ENCODE results near the gene CCDC17. TPM values are rescaled to one million over a fixed set of nuclear protein-coding genes. Genes with fewer than 3 reads are reported as not detected.
"Not testable (repeated sequence)": the region's sequence is repeated elsewhere in the genome, so short reads cannot be mapped to it uniquely, and the experiment has no call there.

The CCDC17 gene
- total RNA-seq, 4 donors from 2014 or later, result 1.3 to 3.3 (median 3.2) TPM; not detected in 1

GRCh38 chr1:45608175-45609156 is 15.4 kb downstream of the CCDC17 start:
- H3K27me3 ChIP-seq, result no peaks in the 10 kb centered on the region
- no peak for TF ChIP-seq POLR2A (IDR thresholded peaks at IDR 0.05)
- TF ChIP-seq, protein P1, sequence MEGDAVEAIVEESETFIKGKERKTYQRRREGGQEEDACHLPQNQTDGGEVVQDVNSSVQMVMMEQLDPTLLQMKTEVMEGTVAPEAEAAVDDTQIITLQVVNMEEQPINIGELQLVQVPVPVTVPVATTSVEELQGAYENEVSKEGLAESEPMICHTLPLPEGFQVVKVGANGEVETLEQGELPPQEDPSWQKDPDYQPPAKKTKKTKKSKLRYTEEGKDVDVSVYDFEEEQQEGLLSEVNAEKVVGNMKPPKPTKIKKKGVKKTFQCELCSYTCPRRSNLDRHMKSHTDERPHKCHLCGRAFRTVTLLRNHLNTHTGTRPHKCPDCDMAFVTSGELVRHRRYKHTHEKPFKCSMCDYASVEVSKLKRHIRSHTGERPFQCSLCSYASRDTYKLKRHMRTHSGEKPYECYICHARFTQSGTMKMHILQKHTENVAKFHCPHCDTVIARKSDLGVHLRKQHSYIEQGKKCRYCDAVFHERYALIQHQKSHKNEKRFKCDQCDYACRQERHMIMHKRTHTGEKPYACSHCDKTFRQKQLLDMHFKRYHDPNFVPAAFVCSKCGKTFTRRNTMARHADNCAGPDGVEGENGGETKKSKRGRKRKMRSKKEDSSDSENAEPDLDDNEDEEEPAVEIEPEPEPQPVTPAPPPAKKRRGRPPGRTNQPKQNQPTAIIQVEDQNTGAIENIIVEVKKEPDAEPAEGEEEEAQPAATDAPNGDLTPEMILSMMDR (IDR thresholded peaks at IDR 0.05), result no peak
- H3K9me3 ChIP-seq, result no peaks in the 10 kb centered on the region
- no peak for DNase-seq
- no peaks in the 10 kb centered on the region for H3K36me3 ChIP-seq
- intact Hi-C loops (cut with DNase I; ENCODE audit: low total_unique reads), result no loop called here
- H3K4me1 ChIP-seq, result no peaks in the 10 kb centered on the region
- H3K27ac ChIP-seq, result no peak overlapping the region
- H3K4me3 ChIP-seq, result no peak overlapping the region

DNA sequence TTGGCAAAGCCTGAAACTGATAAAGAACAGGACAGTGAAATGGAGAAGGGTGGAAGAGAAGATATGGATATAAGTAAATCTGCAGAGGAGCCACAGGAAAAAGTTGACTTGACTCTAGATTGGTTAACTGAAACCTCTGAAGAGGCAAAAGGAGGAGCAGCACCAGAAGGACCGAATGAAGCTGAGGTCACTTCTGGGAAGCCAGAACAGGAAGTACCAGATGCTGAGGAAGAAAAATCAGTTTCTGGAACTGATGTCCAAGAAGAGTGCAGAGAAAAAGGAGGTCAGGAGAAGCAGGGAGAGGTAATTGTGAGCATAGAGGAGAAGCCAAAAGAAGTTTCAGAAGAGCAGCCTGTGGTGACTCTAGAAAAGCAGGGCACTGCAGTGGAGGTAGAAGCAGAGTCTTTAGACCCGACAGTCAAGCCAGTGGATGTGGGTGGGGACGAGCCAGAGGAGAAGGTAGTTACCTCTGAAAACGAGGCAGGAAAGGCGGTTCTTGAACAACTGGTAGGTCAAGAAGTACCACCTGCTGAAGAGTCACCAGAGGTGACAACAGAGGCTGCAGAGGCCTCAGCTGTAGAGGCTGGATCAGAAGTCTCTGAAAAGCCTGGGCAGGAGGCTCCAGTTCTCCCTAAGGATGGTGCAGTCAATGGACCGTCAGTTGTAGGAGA is 16.3 kb downstream of the CCDC17 start:
- intact Hi-C loops (cut with DNase I; ENCODE audit: low total_unique reads), result no loop called here
- Histone ChIP-seq H3K4me1 (no peaks in the 10 kb centered on the region), H3K9me3 (no peaks in the 10 kb centered on the region), H3K36me3 (no peaks in the 10 kb centered on the region), H3K4me3 (no peak overlapping the region), H3K27ac (no peak overlapping the region), H3K27me3 (no peaks in the 10 kb centered on the region)
- no peak for DNase-seq
- TF ChIP-seq POLR2A (IDR thresholded peaks at IDR 0.05), result no peak
- TF ChIP-seq, protein P1 (IDR thresholded peaks at IDR 0.05), result no peak

GRCh38 chr1:45604239-45604638 is 19.6 kb downstream of the CCDC17 start:
- no peaks in the 10 kb centered on the region for H3K9me3 ChIP-seq
- H3K4me3 ChIP-seq, result no peak overlapping the region
- intact Hi-C loops (cut with DNase I; ENCODE audit: low total_unique reads), result no loop called here
- no peaks in the 10 kb centered on the region for H3K4me1 ChIP-seq
- no peaks in the 10 kb centered on the region for H3K36me3 ChIP-seq
- H3K27me3 ChIP-seq, result no peaks in the 10 kb centered on the region
- no peak for DNase-seq
- no peak for TF ChIP-seq POLR2A (IDR thresholded peaks at IDR 0.05)
- TF ChIP-seq, protein P1 (IDR thresholded peaks at IDR 0.05), result no peak
- H3K27ac ChIP-seq, result no peak overlapping the region

DNA sequence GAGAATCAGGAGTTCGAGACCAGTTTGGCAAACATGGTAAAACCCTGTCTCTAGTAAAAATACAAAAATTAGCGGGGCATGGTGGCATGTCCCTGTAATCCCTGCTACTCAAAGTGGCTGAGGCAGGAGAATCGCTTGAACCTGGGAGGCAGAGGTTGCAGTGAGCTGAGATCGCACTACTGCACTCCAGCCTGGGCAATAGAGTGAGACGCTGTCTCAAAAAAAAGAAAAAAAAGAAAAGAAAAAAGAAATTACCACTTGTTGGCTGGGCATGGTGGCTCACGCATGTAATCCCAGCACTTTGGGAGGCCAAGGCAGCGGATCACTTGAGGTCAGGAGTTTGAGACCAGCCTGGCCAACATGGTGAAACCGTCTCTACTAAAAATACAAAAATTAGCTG is 27.1 kb downstream of the CCDC17 start:
- H3K4me1 ChIP-seq; H3K36me3 ChIP-seq; H3K27me3 ChIP-seq; H3K4me3 ChIP-seq; H3K9me3 ChIP-seq; H3K27ac ChIP-seq; intact Hi-C loops (cut with DNase I; ENCODE audit: low total_unique reads); DNase-seq: not testable (repeated sequence)

GRCh38 chr1:45594412-45594811 is 29.4 kb downstream of the CCDC17 start:
- Histone ChIP-seq H3K27ac (no peak overlapping the region), H3K4me3 (no peak overlapping the region), H3K27me3 (no peaks in the 10 kb centered on the region), H3K4me1 (no peaks in the 10 kb centered on the region), H3K9me3 (no peaks in the 10 kb centered on the region), H3K36me3 (no peaks in the 10 kb centered on the region)
- no peak for TF ChIP-seq POLR2A (IDR thresholded peaks at IDR 0.05)
- TF ChIP-seq, protein P1 (IDR thresholded peaks at IDR 0.05), result no peak
- DNase-seq, result no peak
- intact Hi-C loops (cut with DNase I; ENCODE audit: low total_unique reads), result no loop called here
